ACC112 (cell line): Measurements from ENCODE around the gene CAPZB.

Experiments used
- H2AFZ ChIP-seq: fragments of 200-600 bp; sonication (generic); one replicate; pipeline ENCODE4 v1.6.0; 2017; ENCODE audit warnings: antibody characterized with exemption, low read length; ENCODE audit not compliant: unreplicated experiment
- H3K27ac ChIP-seq: fragments of 200-600 bp; sonication (generic); 2 replicates; pipeline ENCODE4 v1.5.1; 2014; ENCODE audit warnings: low read depth, mild to moderate bottlenecking, antibody characterized with exemption, low read length, moderate library complexity
- H3K27me3 ChIP-seq: fragments of 200-600 bp; sonication (generic); 2 replicates; pipeline ENCODE4 v1.6.1; 2014; ENCODE audit warnings: mild to moderate bottlenecking, antibody characterized with exemption, low read length, moderate library complexity, mixed read lengths; ENCODE audit not compliant: insufficient read depth
- H3K36me3 ChIP-seq: fragments of 200-600 bp; sonication (generic); 2 replicates; pipeline ENCODE4 v1.6.1; 2016; ENCODE audit warnings: mild to moderate bottlenecking, antibody characterized with exemption, low read length, moderate library complexity, mixed read lengths; ENCODE audit not compliant: insufficient read depth
- H3K4me1 ChIP-seq: fragments of 200-600 bp; sonication (generic); one replicate; pipeline ENCODE4 v1.6.1; 2016; ENCODE audit warnings: low read length, mixed read lengths; ENCODE audit not compliant: insufficient read depth, unreplicated experiment, control insufficient read depth
- H3K4me3 ChIP-seq: fragments of 200-600 bp; sonication (generic); 2 replicates; pipeline ENCODE4 v1.5.1; 2014; ENCODE audit warnings: mild to moderate bottlenecking, low read depth, low read length
- H3K79me2 ChIP-seq: fragments of 200-600 bp; sonication (generic); one replicate; pipeline ENCODE4 v1.6.0; 2016; ENCODE audit warnings: low read length; ENCODE audit not compliant: control insufficient read depth, unreplicated experiment, insufficient read depth

CAPZB gene

DNA sequence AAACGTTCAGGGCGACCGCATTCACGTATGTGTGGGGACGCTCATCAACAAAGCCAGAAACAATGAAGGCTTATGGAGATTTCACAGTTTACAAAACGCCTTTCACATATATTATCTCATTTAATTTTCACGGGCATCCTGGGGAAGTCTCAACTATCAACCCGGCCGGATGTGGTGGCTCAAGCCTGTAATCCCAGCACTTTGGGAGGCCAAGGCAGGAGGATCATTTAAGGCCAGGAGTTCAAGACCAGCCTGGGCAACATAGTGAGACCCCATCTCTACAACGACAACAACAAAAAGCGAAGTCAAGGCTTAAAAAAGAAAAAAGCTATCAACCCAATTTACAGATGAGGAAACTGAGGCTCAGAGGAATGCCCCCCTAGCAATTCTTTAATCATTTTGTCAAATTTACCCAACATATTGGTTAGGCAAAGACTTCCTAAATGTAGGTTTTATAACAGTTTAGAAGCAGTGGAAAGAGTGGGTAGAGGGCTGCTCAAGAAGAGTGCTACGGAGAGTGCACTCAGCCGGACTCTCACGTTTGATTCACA is 144.9 kb downstream of the CAPZB start:
- peaks cover 5% of the 10 kb centered on the region; the same call in 1 of the 2 replicates for H3K36me3 ChIP-seq
- H3K4me1 ChIP-seq = no peaks in the 10 kb centered on the region
- no peaks in the 10 kb centered on the region for H3K27me3 ChIP-seq
- H3K27ac ChIP-seq = no peak overlapping the region
- no peak overlapping the region for H3K4me3 ChIP-seq
- no peak overlapping the region for H2AFZ ChIP-seq
- H3K79me2 ChIP-seq = no peaks in the 10 kb centered on the region

- no peak overlapping the region for H3K4me3 ChIP-seq
- no peaks in the 10 kb centered on the region for H3K4me1 ChIP-seq
- H3K27ac ChIP-seq = no peak overlapping the region
- H3K27me3 ChIP-seq = no peaks in the 10 kb centered on the region
- no peaks in the 10 kb centered on the region for H3K79me2 ChIP-seq
- H3K36me3 ChIP-seq = peaks cover 5% of the 10 kb centered on the region; the same call in 1 of the 2 replicates
- no peak overlapping the region for H2AFZ ChIP-seq
Observed at GRCh38 chr1:19339214-19339861, 146.0 kb downstream of the CAPZB start.

- no peaks in the 10 kb centered on the region for H3K79me2 ChIP-seq
- H3K27me3 ChIP-seq = no peaks in the 10 kb centered on the region
- no peaks in the 10 kb centered on the region for H3K4me1 ChIP-seq
- H2AFZ ChIP-seq = no peak overlapping the region
- no peak overlapping the region for H3K27ac ChIP-seq
- H3K36me3 ChIP-seq = peaks cover 5% of the 10 kb centered on the region; the same call in 1 of the 2 replicates
- no peak overlapping the region for H3K4me3 ChIP-seq
Observed at GRCh38 chr1:19338323-19338762, 147.0 kb downstream of the CAPZB start.

GRCh38 chr1:19337289-19337688 is 148.1 kb downstream of the CAPZB start:
- H3K79me2 ChIP-seq = no peaks in the 10 kb centered on the region
- H3K36me3 ChIP-seq = peaks cover 5% of the 10 kb centered on the region; the same call in 1 of the 2 replicates
- no peak overlapping the region for H3K4me3 ChIP-seq
- H3K4me1 ChIP-seq = no peaks in the 10 kb centered on the region
- H3K27ac ChIP-seq = no peak overlapping the region
- H2AFZ ChIP-seq = no peak overlapping the region
- no peaks in the 10 kb centered on the region for H3K27me3 ChIP-seq

DNA sequence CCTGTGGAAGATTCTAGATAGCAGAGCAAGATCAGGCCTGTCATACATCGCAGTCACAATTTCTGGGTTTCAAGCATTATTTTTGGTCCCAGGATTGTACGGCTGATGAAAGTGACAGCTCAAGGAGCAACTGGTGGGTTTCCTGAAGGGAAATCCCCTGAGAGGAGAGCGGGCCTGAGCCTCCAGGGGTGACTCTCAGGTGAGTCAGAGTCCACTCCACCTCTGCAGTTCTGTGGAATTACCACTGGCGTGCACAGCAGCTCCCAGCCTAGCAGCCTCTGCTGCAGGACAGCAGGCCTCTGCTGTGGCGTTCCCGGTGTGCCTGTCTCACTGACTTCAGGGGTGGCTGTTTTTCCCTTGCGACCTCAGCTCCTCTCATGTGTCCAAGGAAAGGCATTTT is 148.8 kb downstream of the CAPZB start:
- H3K27ac ChIP-seq = no peak overlapping the region
- peaks cover 5% of the 10 kb centered on the region; the same call in 1 of the 2 replicates for H3K36me3 ChIP-seq
- no peaks in the 10 kb centered on the region for H3K79me2 ChIP-seq
- H3K4me3 ChIP-seq = no peak overlapping the region
- H3K27me3 ChIP-seq = no peaks in the 10 kb centered on the region
- no peak overlapping the region for H2AFZ ChIP-seq
- no peaks in the 10 kb centered on the region for H3K4me1 ChIP-seq

GRCh38 chr1:19333587-19334354 is 151.6 kb downstream of the CAPZB start:
- H3K27me3 ChIP-seq = no peaks in the 10 kb centered on the region

GRCh38 chr1:19332832-19333231 is 152.5 kb downstream of the CAPZB start:
- H3K36me3 ChIP-seq = no peaks in the 10 kb centered on the region; the same call in 1 of the 2 replicates
- no peak overlapping the region for H3K4me3 ChIP-seq
- no peaks in the 10 kb centered on the region for H3K27me3 ChIP-seq
- H3K27ac ChIP-seq = no peak overlapping the region
- no peaks in the 10 kb centered on the region for H3K79me2 ChIP-seq
- H2AFZ ChIP-seq = no peak overlapping the region
- no peaks in the 10 kb centered on the region for H3K4me1 ChIP-seq

More at GRCh38 chr1:19333587-19334354, 151.6 kb downstream of the CAPZB start:
- H2AFZ ChIP-seq = no peak overlapping the region
- no peaks in the 10 kb centered on the region for H3K79me2 ChIP-seq
- H3K4me3 ChIP-seq = no peak overlapping the region
- H3K4me1 ChIP-seq = no peaks in the 10 kb centered on the region
- H3K27ac ChIP-seq = no peak overlapping the region
- H3K36me3 ChIP-seq = no peaks in the 10 kb centered on the region

- Histone ChIP-seq H2AFZ (no peak overlapping the region), H3K36me3 (no peaks in the 10 kb centered on the region; the same call in 1 of the 2 replicates)
Observed at GRCh38 chr1:19331262-19331878, 154.0 kb downstream of the CAPZB start.

DNA sequence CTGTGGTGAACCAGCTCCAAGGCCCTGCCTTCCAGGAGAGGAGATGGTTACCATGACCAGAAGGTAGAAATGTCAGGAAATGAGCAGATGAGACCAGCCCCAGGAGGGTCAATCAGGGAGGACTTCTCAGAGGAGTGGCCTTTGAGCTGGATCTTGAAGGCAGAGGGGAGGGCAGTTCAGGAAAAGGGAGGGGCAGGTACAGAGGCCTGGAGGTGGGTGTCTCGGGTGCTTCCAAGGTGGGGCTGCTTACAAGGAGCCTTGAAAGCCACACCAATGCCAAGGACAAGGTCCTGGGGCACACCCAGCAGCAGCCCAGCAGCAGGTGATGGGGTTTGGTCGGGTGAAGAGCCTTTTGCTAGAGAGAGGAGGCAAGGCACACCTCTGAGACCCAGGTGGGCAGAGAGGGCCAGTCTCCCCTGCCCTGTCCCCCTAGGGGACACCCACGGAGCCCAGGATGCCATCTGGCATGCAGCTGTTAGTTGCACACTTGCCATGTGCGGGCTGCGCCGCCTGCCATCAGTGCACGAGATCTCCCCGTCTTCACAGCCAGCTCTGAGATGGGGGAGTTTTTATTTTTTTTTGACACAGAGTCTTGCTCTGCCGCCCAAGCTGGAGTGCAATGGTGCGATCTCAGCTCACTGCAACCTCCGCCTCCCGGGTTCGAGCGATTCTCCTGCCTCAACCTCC is 154.7 kb downstream of the CAPZB start:
- peaks cover 5% of the 10 kb centered on the region; the same call in 1 of the 2 replicates for H3K36me3 ChIP-seq

More at GRCh38 chr1:19331262-19331878, 154.0 kb downstream of the CAPZB start:
- Histone ChIP-seq H3K79me2 (no peaks in the 10 kb centered on the region), H3K27ac (no peak overlapping the region), H3K4me1 (no peaks in the 10 kb centered on the region), H3K27me3 (no peaks in the 10 kb centered on the region), H3K4me3 (no peak overlapping the region)

GRCh38 chr1:19329611-19330010 is 155.7 kb downstream of the CAPZB start:
- Histone ChIP-seq H3K36me3 (peaks cover 5% of the 10 kb centered on the region; the same call in 1 of the 2 replicates), H3K4me1 (no peaks in the 10 kb centered on the region), H3K27ac (no peak overlapping the region), H3K4me3 (no peak overlapping the region), H3K27me3 (no peaks in the 10 kb centered on the region), H2AFZ (no peak overlapping the region), H3K79me2 (no peaks in the 10 kb centered on the region)

More for the DNA sequence above, 154.7 kb downstream of the CAPZB start:
- Histone ChIP-seq H3K4me1 (no peaks in the 10 kb centered on the region), H3K27ac (no peak overlapping the region), H2AFZ (no peak overlapping the region), H3K4me3 (no peak overlapping the region), H3K79me2 (no peaks in the 10 kb centered on the region), H3K27me3 (no peaks in the 10 kb centered on the region)
